DND-41 (cell line): Measurements from ENCODE around the gene RASGRP2.

Source experiments
- ATAC-seq: fragments of 200-7000 bp; cut with Tn5 transposase; 3 replicates; pipeline ENCODE4 v1.9.1; 2021; ENCODE audit warnings: low read depth; ENCODE audit not compliant: insufficient read depth
- DNase-seq: peaks from one replicate; pipeline ENCODE4 v3.0.0-alpha.2; 2020
- H2AFZ ChIP-seq: 2 replicates; pipeline ENCODE4 v1.6.0; 2012; ENCODE audit warnings: low read depth, low read length
- H3K27ac ChIP-seq: 2 replicates; pipeline ENCODE4 v1.5.1; 2012; ENCODE audit warnings: low read length, inconsistent platforms
- H3K27me3 ChIP-seq: fragments of 200-600 bp; sonication (generic); 2 replicates; pipeline ENCODE4 v1.6.0; 2012; ENCODE audit warnings: low read length, mild to moderate bottlenecking, inconsistent platforms; ENCODE audit not compliant: insufficient read depth, poor library complexity
- H3K36me3 ChIP-seq: 2 replicates; pipeline ENCODE4 v1.5.1; 2012; ENCODE audit warnings: low read length, inconsistent platforms; ENCODE audit not compliant: insufficient read depth
- H3K4me1 ChIP-seq: 2 replicates; pipeline ENCODE4 v1.5.1; 2012; ENCODE audit warnings: mild to moderate bottlenecking, low read length; ENCODE audit not compliant: insufficient read depth
- H3K4me2 ChIP-seq: 2 replicates; pipeline ENCODE4 v1.6.0; 2012; ENCODE audit warnings: mild to moderate bottlenecking, moderate library complexity, low read length, inconsistent platforms; ENCODE audit not compliant: insufficient read depth
- H3K4me3 ChIP-seq, 2 experiments: fragments of 200-600 bp in 1 of 2; shearing (Covaris generic) in 1 of 2; 2 replicates each; pipeline ENCODE4 v1.5.1; 2012 to 2016; ENCODE audit warnings: inconsistent platforms in 2 of 2, low read length in 2 of 2, mild to moderate bottlenecking in 2 of 2, low read depth in 1 of 2, moderate library complexity in 1 of 2
- H3K79me2 ChIP-seq: 2 replicates; pipeline ENCODE4 v1.6.0; 2012; ENCODE audit warnings: low read length, inconsistent platforms; ENCODE audit not compliant: insufficient read depth
- H3K9ac ChIP-seq: 2 replicates; pipeline ENCODE4 v1.6.0; 2012; ENCODE audit warnings: low read depth, mild to moderate bottlenecking, inconsistent platforms, low read length, moderate library complexity
- H3K9me3 ChIP-seq: 2 replicates; pipeline ENCODE4 v1.5.1; 2012; ENCODE audit warnings: low read length, moderate library complexity, mild to moderate bottlenecking, inconsistent platforms; ENCODE audit not compliant: insufficient read depth, severe bottlenecking
- H4K20me1 ChIP-seq: 2 replicates; pipeline ENCODE4 v1.6.0; 2012; ENCODE audit warnings: low read length; ENCODE audit not compliant: insufficient read depth
- EZH2 ChIP-seq: IDR thresholded peaks from 3 replicates; pipeline ENCODE4 v1.6.1; 2012; ENCODE audit warnings: borderline replicate concordance, low read depth, mild to moderate bottlenecking, moderate library complexity, low read length, inconsistent platforms; ENCODE audit not compliant: severe bottlenecking
- TF ChIP-seq, protein P1 (sequence below): IDR thresholded peaks from 2 replicates; pipeline ENCODE4 v1.5.1; 2012; ENCODE audit warnings: borderline replicate concordance, low read length, moderate library complexity, mild to moderate bottlenecking; ENCODE audit not compliant: poor library complexity, severe bottlenecking; ENCODE audit errors: extremely low read depth

The RASGRP2 gene

DNA sequence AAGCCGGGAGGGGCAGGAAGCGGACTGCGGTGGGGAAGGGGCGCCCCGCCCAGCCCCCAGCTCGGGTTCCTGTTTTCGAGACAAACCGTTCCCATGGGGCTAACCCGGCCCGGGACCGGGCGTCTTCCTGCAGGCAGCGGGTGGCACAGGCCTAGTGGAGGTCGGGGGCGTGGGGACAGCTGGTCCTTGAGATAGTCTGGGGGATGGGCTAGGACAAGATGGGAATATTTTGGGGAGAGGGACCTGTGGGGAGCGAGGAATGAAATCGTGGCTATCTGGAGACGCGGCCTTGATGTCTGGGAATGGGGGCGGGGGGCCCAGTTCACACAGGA is 1.2 kb upstream of the RASGRP2 start:
- peak overlapping the region; percentile 92 for H3K9ac ChIP-seq
- no peak for TF ChIP-seq EZH2
- TF ChIP-seq, protein P1, sequence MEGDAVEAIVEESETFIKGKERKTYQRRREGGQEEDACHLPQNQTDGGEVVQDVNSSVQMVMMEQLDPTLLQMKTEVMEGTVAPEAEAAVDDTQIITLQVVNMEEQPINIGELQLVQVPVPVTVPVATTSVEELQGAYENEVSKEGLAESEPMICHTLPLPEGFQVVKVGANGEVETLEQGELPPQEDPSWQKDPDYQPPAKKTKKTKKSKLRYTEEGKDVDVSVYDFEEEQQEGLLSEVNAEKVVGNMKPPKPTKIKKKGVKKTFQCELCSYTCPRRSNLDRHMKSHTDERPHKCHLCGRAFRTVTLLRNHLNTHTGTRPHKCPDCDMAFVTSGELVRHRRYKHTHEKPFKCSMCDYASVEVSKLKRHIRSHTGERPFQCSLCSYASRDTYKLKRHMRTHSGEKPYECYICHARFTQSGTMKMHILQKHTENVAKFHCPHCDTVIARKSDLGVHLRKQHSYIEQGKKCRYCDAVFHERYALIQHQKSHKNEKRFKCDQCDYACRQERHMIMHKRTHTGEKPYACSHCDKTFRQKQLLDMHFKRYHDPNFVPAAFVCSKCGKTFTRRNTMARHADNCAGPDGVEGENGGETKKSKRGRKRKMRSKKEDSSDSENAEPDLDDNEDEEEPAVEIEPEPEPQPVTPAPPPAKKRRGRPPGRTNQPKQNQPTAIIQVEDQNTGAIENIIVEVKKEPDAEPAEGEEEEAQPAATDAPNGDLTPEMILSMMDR, result no peak
- H3K27ac ChIP-seq, result peak overlapping the region; percentile 99
- H3K79me2 ChIP-seq, result no peaks in the 10 kb centered on the region
- peak overlapping the region; percentile 24 to 65; a peak in 3 of 4 replicates for H3K4me3 ChIP-seq
- ATAC-seq (peak; percentile 72), DNase-seq (peak; percentile 98)
- no peaks in the 10 kb centered on the region for H3K9me3 ChIP-seq
- H3K36me3 ChIP-seq, result no peaks in the 10 kb centered on the region
- H3K4me1 ChIP-seq, result peaks cover 34% of the 10 kb centered on the region
- H4K20me1 ChIP-seq, result no peaks in the 10 kb centered on the region
- peak overlapping the region; percentile 77 for H2AFZ ChIP-seq
- H3K27me3 ChIP-seq, result no peaks in the 10 kb centered on the region
- H3K4me2 ChIP-seq, result peak overlapping the region; percentile 77

DNA sequence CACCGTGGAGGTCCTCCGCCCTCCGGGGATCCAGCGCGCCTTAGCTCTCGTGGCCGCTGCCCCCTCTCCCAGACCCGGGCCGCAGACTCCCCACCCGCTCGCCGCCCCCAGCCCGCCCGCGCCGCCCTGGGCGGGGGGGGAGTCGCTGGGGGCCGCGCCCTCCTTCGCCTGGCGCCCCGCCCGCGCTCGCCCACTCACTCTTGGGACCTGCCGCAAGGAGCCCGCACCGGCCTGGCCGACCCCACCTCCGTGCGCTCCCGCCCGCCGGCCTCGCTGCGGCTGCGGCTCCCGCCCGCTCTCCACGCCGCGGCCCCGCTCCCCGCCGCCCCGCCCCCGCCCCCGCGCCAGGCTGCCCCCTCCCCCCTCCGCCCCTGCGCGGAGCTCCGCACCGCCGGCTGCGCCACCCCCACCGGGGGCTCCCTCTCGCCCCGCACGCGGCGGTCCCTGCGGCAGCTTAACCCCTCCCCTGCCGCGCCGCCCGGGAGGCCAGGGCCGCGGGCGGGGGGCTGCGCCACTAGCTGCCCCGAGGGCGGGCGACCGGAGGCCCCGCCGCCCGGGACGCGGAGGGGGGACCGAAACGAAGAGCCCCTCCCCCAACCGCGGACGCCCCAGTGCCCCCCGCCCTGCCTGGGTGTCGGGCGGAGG is 724 bp upstream of the RASGRP2 start:
- Histone ChIP-seq H3K9me3 (no peaks in the 10 kb centered on the region), H3K4me2 (peak overlapping the region; percentile 77), H3K27ac (peak overlapping the region; percentile 99), H3K4me3 (peak overlapping the region; percentile 24 to 65; a peak in 3 of 4 replicates), H3K9ac (peak overlapping the region; percentile 92), H3K4me1 (peaks cover 34% of the 10 kb centered on the region), H4K20me1 (no peaks in the 10 kb centered on the region), H2AFZ (no peak overlapping the region), H3K79me2 (no peaks in the 10 kb centered on the region), H3K27me3 (no peaks in the 10 kb centered on the region), H3K36me3 (no peaks in the 10 kb centered on the region)
- DNase-seq (no peak), ATAC-seq (no peak; the same call in 2 of the 3 replicates)
- TF ChIP-seq, protein P1, result no peak
- no peak for TF ChIP-seq EZH2

DNA sequence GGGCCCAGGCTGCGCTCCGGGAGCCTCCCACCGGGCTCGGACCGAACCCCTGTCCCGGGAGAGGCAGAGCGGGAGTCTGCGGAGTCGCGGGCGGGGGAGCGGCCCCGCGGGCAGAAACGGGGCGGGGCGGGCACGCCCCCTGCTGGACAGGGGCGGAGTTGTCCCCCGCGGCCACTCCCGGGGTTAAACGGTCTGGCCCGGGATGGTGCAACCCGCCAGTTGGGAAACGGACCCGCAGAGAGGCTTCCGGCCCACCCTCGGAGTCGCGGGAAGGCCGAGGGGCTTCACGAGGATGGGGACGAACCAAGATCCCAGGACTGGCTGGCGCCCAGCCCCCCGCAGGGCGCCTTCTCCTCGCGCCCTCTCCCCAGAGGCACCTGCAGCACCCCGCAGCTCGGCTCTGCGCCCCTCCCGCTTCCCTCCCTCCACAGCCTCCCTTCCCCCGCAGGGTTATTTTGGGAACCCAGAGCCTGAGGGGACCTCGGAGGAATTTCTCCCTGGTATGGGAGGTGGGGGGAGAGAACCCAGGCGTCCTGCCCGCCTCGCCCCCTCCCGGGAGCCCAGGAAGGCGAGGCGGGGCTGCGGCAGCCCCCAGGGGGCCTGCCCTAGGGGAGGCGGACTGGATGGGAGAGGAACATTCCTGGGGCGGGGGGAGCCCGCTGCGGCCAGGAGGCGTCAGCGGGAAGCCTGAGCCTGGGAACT is 902 bp downstream of the RASGRP2 start:
- H4K20me1 ChIP-seq, result no peaks in the 10 kb centered on the region
- no peak overlapping the region for H3K4me3 ChIP-seq
- H2AFZ ChIP-seq, result no peak overlapping the region
- no peaks in the 10 kb centered on the region for H3K79me2 ChIP-seq
- no peak for TF ChIP-seq EZH2
- TF ChIP-seq, protein P1, result peak; percentile 52
- peaks cover 34% of the 10 kb centered on the region for H3K4me1 ChIP-seq
- no peaks in the 10 kb centered on the region for H3K9me3 ChIP-seq
- peak overlapping the region; percentile 77; the same call in 1 of the 2 replicates for H3K4me2 ChIP-seq
- H3K27me3 ChIP-seq, result no peaks in the 10 kb centered on the region
- H3K9ac ChIP-seq, result no peak overlapping the region
- DNase-seq (peak; percentile 29), ATAC-seq (no peak)
- no peak overlapping the region for H3K27ac ChIP-seq
- H3K36me3 ChIP-seq, result no peaks in the 10 kb centered on the region
